Hepatocyte (in vitro differentiated cells): ENCODE measurements around the gene PCSK4. TPM values are rescaled to one million over a fixed set of nuclear protein-coding genes. Genes with fewer than 3 reads are reported as not detected.

Experiments used
- DNase-seq: peaks from one replicate; pipeline ENCODE4 v3.0.0-alpha.2; 2016; ENCODE audit warnings: low spot score
- H2AFZ ChIP-seq: fragments of 200-600 bp; sonication (generic); 2 replicates; pipeline ENCODE4 v1.6.0; 2016; ENCODE audit warnings: antibody characterized with exemption, mild to moderate bottlenecking
- H3K27ac ChIP-seq: fragments of 200-600 bp; sonication (generic); 2 replicates; pipeline ENCODE4 v1.5.1; 2016; ENCODE audit warnings: mild to moderate bottlenecking
- H3K27me3 ChIP-seq: fragments of 200-600 bp; sonication (generic); 2 replicates; pipeline ENCODE4 v1.6.1; 2016
- H3K36me3 ChIP-seq: fragments of 200-600 bp; sonication (generic); replicated peaks from 2 replicates; pipeline ENCODE4 v1.5.1; 2016; ENCODE audit warnings: low read depth; ENCODE audit not compliant: insufficient read depth
- H3K4me1 ChIP-seq: fragments of 200-600 bp; sonication (generic); 2 replicates; pipeline ENCODE4 v1.5.1; 2016; ENCODE audit warnings: mild to moderate bottlenecking, moderate library complexity; ENCODE audit not compliant: insufficient read depth
- H3K4me2 ChIP-seq: fragments of 200-600 bp; sonication (generic); 2 replicates; pipeline ENCODE4 v1.6.0; 2016
- H3K4me3 ChIP-seq: fragments of 200-600 bp; sonication (generic); 2 replicates; pipeline ENCODE4 v1.5.1; 2016; ENCODE audit warnings: mild to moderate bottlenecking
- H3K79me2 ChIP-seq: fragments of 200-600 bp; sonication (generic); 2 replicates; pipeline ENCODE4 v1.6.0; 2017; ENCODE audit warnings: mild to moderate bottlenecking
- H3K9me2 ChIP-seq: fragments of 200-600 bp; sonication (generic); replicated peaks from 2 replicates; pipeline ENCODE4 v1.6.0; 2017; ENCODE audit warnings: mild to moderate bottlenecking; ENCODE audit not compliant: insufficient read depth
- H3K9me3 ChIP-seq: fragments of 200-600 bp; sonication (generic); 2 replicates; pipeline ENCODE4 v1.5.1; 2016; ENCODE audit warnings: low read depth, mild to moderate bottlenecking
- H4K20me1 ChIP-seq: fragments of 200-600 bp; sonication (generic); 2 replicates; pipeline ENCODE4 v1.6.0; 2016; ENCODE audit warnings: mild to moderate bottlenecking; ENCODE audit not compliant: insufficient read depth, poor library complexity, severe bottlenecking
- EZH2 ChIP-seq: fragments of 200-600 bp; sonication (generic); IDR thresholded peaks from 2 replicates; pipeline ENCODE4 v1.6.1; 2016; ENCODE audit warnings: antibody characterized with exemption, mild to moderate bottlenecking, borderline replicate concordance
- EZH2phosphoT487 ChIP-seq: fragments of 200-600 bp; sonication (generic); IDR thresholded peaks from one replicate; pipeline ENCODE4 v1.6.1; 2018; ENCODE audit warnings: antibody characterized with exemption, mild to moderate bottlenecking, low read depth, moderate library complexity; ENCODE audit not compliant: unreplicated experiment, severe bottlenecking
- WGBS: methylation state at CpG from one replicate; pipeline ENCODE4 v1.1.6; 2016; ENCODE audit warnings: low lambda C conversion rate; ENCODE audit errors: missing lambda C conversion rate; 5-methylcytosine and 5-hydroxymethylcytosine counted together
- polyA plus RNA-seq: library from polyadenylated mRNA; unstranded; fragments of >200 nt; fragmentation: Nextera tagmentation; extraction: Ambion mirVana; gene quantifications from 2 replicates; pipeline ENCODE4 v1.2.1, GENCODE V29; 2016
- total RNA-seq: library from RNA; depleted of rRNA; stranded (reverse); fragments of >200 nt; gene quantifications from 2 replicates; pipeline ENCODE4 v1.2.3, GENCODE V29; 2014
- TF ChIP-seq, protein P1 (sequence below): fragments of 200-600 bp; sonication (generic); IDR thresholded peaks from 2 replicates; pipeline ENCODE4 v1.5.1; 2016; ENCODE audit warnings: antibody characterized with exemption, mild to moderate bottlenecking; ENCODE audit not compliant: poor library complexity

Gene PCSK4
- total and polyA plus RNA-seq, 2 experiments from 2014 or later = 7.7 to 9.6 TPM

DNA sequence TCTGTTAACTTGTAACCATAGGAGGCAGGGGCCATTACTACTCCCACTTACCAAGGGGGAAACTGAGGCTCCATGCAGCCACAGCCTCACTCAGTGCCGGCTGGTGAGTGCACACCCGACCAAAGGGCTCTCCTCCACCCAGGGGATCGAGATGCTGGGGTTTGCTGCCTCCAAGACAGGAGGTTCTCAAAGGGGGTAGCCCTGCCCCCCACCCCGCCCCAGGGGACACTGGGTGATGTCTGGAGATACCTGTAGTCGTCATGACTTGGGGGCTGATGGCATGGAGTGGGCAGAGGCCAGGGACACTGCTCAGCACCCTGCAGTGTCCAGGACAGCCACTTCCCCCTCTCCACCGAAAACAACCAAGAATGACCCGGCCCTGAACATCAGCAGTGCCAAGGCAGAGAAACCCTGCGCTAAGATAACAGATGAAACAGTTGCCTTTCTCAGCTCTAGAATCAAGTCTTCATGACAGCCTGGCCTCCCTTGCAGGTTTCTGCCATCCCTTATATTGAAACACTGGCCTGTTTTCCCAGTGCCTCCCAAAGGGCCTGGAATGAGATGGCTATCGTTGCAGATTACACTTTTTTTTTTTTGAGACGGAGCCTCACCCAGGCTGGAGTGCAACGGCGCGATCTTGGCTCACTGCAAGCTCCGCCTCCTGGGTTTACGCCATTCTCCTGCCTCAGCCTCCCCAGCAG is 4.1 kb upstream of the PCSK4 start:
- Histone ChIP-seq H3K4me3 (no peak overlapping the region), H3K79me2 (peaks cover 15% of the 10 kb centered on the region), H3K4me2 (peak overlapping the region; percentile 78), H3K27me3 (no peaks in the 10 kb centered on the region), H3K36me3 (no peaks in the 10 kb centered on the region), H3K9me2 (no peaks in the 10 kb centered on the region), H2AFZ (no peak overlapping the region), H3K27ac (peak overlapping the region; percentile 85), H3K4me1 (peaks cover 30% of the 10 kb centered on the region), H3K9me3 (no peaks in the 10 kb centered on the region), H4K20me1 (no peaks in the 10 kb centered on the region)
- TF ChIP-seq, protein P1, sequence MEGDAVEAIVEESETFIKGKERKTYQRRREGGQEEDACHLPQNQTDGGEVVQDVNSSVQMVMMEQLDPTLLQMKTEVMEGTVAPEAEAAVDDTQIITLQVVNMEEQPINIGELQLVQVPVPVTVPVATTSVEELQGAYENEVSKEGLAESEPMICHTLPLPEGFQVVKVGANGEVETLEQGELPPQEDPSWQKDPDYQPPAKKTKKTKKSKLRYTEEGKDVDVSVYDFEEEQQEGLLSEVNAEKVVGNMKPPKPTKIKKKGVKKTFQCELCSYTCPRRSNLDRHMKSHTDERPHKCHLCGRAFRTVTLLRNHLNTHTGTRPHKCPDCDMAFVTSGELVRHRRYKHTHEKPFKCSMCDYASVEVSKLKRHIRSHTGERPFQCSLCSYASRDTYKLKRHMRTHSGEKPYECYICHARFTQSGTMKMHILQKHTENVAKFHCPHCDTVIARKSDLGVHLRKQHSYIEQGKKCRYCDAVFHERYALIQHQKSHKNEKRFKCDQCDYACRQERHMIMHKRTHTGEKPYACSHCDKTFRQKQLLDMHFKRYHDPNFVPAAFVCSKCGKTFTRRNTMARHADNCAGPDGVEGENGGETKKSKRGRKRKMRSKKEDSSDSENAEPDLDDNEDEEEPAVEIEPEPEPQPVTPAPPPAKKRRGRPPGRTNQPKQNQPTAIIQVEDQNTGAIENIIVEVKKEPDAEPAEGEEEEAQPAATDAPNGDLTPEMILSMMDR = no peak
- TF ChIP-seq EZH2phosphoT487 (no peak), EZH2 (no peak)
- DNase-seq = no peak
- 73% methylated on average over 15 of the region's 15 CpGs for WGBS

DNA sequence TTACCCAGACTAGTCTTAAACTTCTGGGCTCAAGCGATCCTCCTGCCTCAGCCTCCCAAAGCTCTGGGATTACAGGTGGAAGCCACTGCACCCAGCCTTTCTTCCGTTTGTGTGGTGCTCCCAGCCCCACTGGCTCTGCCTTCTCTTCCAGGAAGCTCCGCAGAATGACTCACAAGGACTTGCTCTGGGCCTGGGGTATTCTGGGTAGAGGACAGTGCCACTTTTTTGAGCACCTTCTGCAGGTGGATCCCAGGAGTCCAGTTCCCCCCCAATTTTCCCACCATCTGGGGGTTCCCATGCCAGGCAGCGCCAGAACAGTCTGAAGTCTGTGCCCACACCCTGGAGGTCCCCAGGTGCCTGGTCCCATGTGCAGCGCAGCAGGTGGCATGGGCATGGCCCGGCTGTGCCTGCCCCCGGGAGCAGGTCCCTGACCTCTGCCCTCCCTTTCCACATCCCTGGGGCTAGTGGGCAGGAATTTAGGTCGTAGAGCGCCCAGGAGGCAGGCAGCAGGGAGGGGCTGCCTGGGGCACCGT is 2.4 kb upstream of the PCSK4 start:
- no peak overlapping the region for H3K4me3 ChIP-seq
- H3K9me2 ChIP-seq = no peaks in the 10 kb centered on the region
- 65% methylated on average over 10 of the region's 10 CpGs for WGBS
- TF ChIP-seq, protein P1 = no peak
- TF ChIP-seq EZH2 = no peak
- peak overlapping the region; percentile 78 for H3K4me2 ChIP-seq
- peaks cover 21% of the 10 kb centered on the region for H3K4me1 ChIP-seq
- DNase-seq = peak; percentile 76
- peaks cover 15% of the 10 kb centered on the region for H3K79me2 ChIP-seq
- H3K36me3 ChIP-seq = no peaks in the 10 kb centered on the region
- no peaks in the 10 kb centered on the region for H3K27me3 ChIP-seq
- H4K20me1 ChIP-seq = no peaks in the 10 kb centered on the region
- no peak overlapping the region for H2AFZ ChIP-seq
- no peaks in the 10 kb centered on the region for H3K9me3 ChIP-seq
- peak overlapping the region; percentile 85 for H3K27ac ChIP-seq

DNA sequence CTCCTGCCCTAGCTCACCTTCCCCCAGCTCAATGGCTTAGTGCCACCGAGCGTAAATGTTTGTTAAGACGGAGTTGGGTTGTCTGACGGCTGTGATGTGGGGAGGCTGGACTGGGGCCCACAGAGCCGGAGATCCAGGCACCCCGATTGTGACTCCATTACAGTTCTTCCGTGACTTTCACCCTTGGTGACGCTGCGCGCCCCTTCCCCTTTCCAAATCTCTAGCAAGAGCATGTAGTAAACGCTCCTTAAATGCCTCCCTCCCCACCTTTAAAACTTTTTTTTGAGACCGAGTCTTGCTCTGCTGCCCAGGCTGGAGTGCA is 1.7 kb upstream of the PCSK4 start:
- Histone ChIP-seq H3K9me3 (no peaks in the 10 kb centered on the region), H3K79me2 (peaks cover 15% of the 10 kb centered on the region), H3K27me3 (no peaks in the 10 kb centered on the region), H4K20me1 (no peaks in the 10 kb centered on the region), H3K4me3 (peak overlapping the region; percentile 23), H3K36me3 (no peaks in the 10 kb centered on the region), H3K4me2 (peak overlapping the region; percentile 78), H3K27ac (peak overlapping the region; percentile 85), H3K9me2 (no peaks in the 10 kb centered on the region), H3K4me1 (peaks cover 21% of the 10 kb centered on the region), H2AFZ (no peak overlapping the region)
- WGBS = 66% methylated on average over 12 of the region's 12 CpGs
- TF ChIP-seq EZH2phosphoT487 (no peak), EZH2 (no peak)
- TF ChIP-seq, protein P1 = no peak
- no peak for DNase-seq
